K562 (cell line): ENCODE data around the gene G6PC3. TPM values are rescaled to one million over a fixed set of nuclear protein-coding genes. Genes with fewer than 3 reads are reported as not detected.

Experiments used
- ARID1B ChIP-seq: fragments of 450-650 bp; IDR thresholded peaks from 2 replicates; pipeline ENCODE4 v1.6.1; 2016; ENCODE audit warnings: antibody characterized with exemption, mild to moderate bottlenecking, inconsistent platforms
- CAMTA2 ChIP-seq: fragments of 250-450 bp; sonication (Bioruptor Pico); conservative IDR thresholded peaks from 2 replicates; pipeline ENCODE4 v1.5.1; 2022
- CREM ChIP-seq: IDR thresholded peaks from 2 replicates; pipeline ENCODE4 v1.6.1; 2014; ENCODE audit warnings: antibody characterized with exemption, low read depth
- DEAF1 ChIP-seq: fragments of 450-650 bp; formaldehyde crosslinking; IDR thresholded peaks from 2 replicates; pipeline ENCODE4 v1.4.0; 2020; ENCODE audit warnings: mild to moderate bottlenecking, moderate library complexity
- GATA2 ChIP-seq: sonication (generic); formaldehyde crosslinking; IDR thresholded peaks from 2 replicates; pipeline ENCODE4 v1.4.0; 2020; ENCODE audit warnings: mild to moderate bottlenecking, missing genetic modification reagents
- MEIS2 ChIP-seq: fragments of 450-650 bp; IDR thresholded peaks from 2 replicates; pipeline ENCODE4 v1.6.1; 2014; ENCODE audit warnings: mild to moderate bottlenecking; ENCODE audit not compliant: partially characterized antibody
- MITF ChIP-seq: IDR thresholded peaks from 2 replicates; pipeline ENCODE4 v1.6.1; 2014; ENCODE audit warnings: antibody characterized with exemption
- MNT ChIP-seq, 2 experiments: fragments of 450-650 bp; conservative IDR thresholded peaks; 2 replicates each; pipeline ENCODE4 v1.6.1; 2017; ENCODE audit warnings: mild to moderate bottlenecking in 2 of 2, moderate library complexity in 2 of 2
- PHF20 ChIP-seq: fragments of 450-650 bp; IDR thresholded peaks from 2 replicates; pipeline ENCODE4 v1.6.1; 2018; ENCODE audit not compliant: partially characterized antibody
- PRMT5 ChIP-seq: sonication (generic); formaldehyde crosslinking; IDR thresholded peaks from 2 replicates; pipeline ENCODE4 v1.5.0; 2020; ENCODE audit warnings: missing genetic modification reagents
- RBFOX2 ChIP-seq: fragments of 200-400 bp; formaldehyde crosslinking; IDR thresholded peaks from 2 replicates; pipeline ENCODE4 v1.6.1; 2017; ENCODE audit warnings: low read depth, mild to moderate bottlenecking, low read length, moderate library complexity
- SMAD3 ChIP-seq: fragments of 450-650 bp; formaldehyde crosslinking; conservative IDR thresholded peaks from 2 replicates; pipeline ENCODE4 v1.4.0; 2020; ENCODE audit warnings: mild to moderate bottlenecking
- TAL1 ChIP-seq: fragments of 450-650 bp; IDR thresholded peaks from 2 replicates; pipeline ENCODE4 v1.6.1; 2016; ENCODE audit warnings: mild to moderate bottlenecking
- USF2 ChIP-seq: sonication (generic); formaldehyde crosslinking; IDR thresholded peaks from 2 replicates; pipeline ENCODE4 v1.5.0; 2020; ENCODE audit warnings: missing genetic modification reagents
- ZBTB7A ChIP-seq: IDR thresholded peaks from 2 replicates; pipeline ENCODE4 v1.6.1; 2011; ENCODE audit warnings: low read depth, mild to moderate bottlenecking, low read length, moderate library complexity, borderline replicate concordance; ENCODE audit not compliant: control insufficient read depth
- ZNF316 ChIP-seq: fragments of 450-650 bp; IDR thresholded peaks from 2 replicates; pipeline ENCODE4 v1.6.1; 2016
- ZNF384 ChIP-seq: IDR thresholded peaks from 2 replicates; pipeline ENCODE4 v1.6.1; 2012; ENCODE audit warnings: low read depth, low read length, improper control_type of control experiment
- ZNF785 ChIP-seq: fragments of 250-450 bp; sonication (Bioruptor Pico); IDR thresholded peaks from 2 replicates; pipeline ENCODE4 v1.4.0; 2020; ENCODE audit warnings: mild to moderate bottlenecking
- polyA plus RNA-seq, 8 experiments: library from polyadenylated mRNA; depleted of rRNA in 4 of 8; stranded (reverse) in 5 of 8; unstranded in 3 of 8; fragments of >200 nt; fragmentation: Nextera tagmentation in 2 of 8; fragmentation: Illumina TruSeq in 1 of 8; extraction: Ambion mirVana in 2 of 8; extraction: Trizol in 1 of 8; gene quantifications; 2 replicates each; pipeline versions ENCODE4 v1.2.1 to v1.2.3, GENCODE V29; 2011 to 2014; ENCODE audit warnings: inconsistent platforms in 1 of 8, missing spikeins in 1 of 8
- total RNA-seq, 7 experiments: library from RNA; depleted of rRNA in 6 of 7; stranded (reverse); fragments of >200 nt in 6 of 7; fragmentation: Illumina TruSeq in 2 of 7; extraction: Trizol in 2 of 7; gene quantifications; 2 replicates each; pipeline versions ENCODE4 v1.2.1 to v1.2.3, GENCODE V29; 2011 to 2021; ENCODE audit warnings: low replicate concordance in 1 of 7
- TF ChIP-seq, protein P1 (sequence below), 2 experiments: fragments of 450-650 bp in 1 of 2; sonication (generic) in 1 of 2; formaldehyde crosslinking in 1 of 2; IDR thresholded peaks in 1 of 2; conservative IDR thresholded peaks in 1 of 2; 2 replicates each; pipeline versions ENCODE4 v1.6.1 to v1.8.1; 2016 to 2023; ENCODE audit warnings: mild to moderate bottlenecking in 2 of 2, moderate library complexity in 2 of 2, inconsistent platforms in 1 of 2, missing genetic modification reagents in 1 of 2
- TF ChIP-seq, protein P2 (sequence below): fragments of 200-800 bp; sonication (Bioruptor generic); IDR thresholded peaks from 2 replicates; pipeline ENCODE4 v1.6.1; 2017; ENCODE audit warnings: missing genetic modification characterization, missing compliant biosample characterization

Gene G6PC3
- total and polyA plus RNA-seq, 9 of the 15 experiments (the other 6 are each of a cell fraction or from before 2014, with no cell fraction given), result 10.4 to 57.8 (median 31.1) TPM

GRCh38 chr17:44108440-44109311 is 38.1 kb downstream of the G6PC3 start (continued):
- TF ChIP-seq, protein P1, sequence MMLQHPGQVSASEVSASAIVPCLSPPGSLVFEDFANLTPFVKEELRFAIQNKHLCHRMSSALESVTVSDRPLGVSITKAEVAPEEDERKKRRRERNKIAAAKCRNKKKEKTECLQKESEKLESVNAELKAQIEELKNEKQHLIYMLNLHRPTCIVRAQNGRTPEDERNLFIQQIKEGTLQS (IDR thresholded peaks at IDR 0.05), result peak; percentile 78
- TF ChIP-seq, protein P1 (CRISPR knock-in tag; conservative IDR thresholded peaks at IDR 0.05), result no peak
- TF ChIP-seq PHF20, result no peak
- TF ChIP-seq MITF, result no peak
- peak; percentile 2 for TF ChIP-seq MEIS2
- peak in 1 of 2 experiments; percentile 42; a peak in 1 of 4 replicates for TF ChIP-seq MNT (conservative IDR thresholded peaks at IDR 0.05)
- TF ChIP-seq, protein P2, sequence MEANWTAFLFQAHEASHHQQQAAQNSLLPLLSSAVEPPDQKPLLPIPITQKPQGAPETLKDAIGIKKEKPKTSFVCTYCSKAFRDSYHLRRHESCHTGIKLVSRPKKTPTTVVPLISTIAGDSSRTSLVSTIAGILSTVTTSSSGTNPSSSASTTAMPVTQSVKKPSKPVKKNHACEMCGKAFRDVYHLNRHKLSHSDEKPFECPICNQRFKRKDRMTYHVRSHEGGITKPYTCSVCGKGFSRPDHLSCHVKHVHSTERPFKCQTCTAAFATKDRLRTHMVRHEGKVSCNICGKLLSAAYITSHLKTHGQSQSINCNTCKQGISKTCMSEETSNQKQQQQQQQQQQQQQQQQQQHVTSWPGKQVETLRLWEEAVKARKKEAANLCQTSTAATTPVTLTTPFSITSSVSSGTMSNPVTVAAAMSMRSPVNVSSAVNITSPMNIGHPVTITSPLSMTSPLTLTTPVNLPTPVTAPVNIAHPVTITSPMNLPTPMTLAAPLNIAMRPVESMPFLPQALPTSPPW, result peak; percentile 72
- TF ChIP-seq GATA2 (CRISPR knock-in tag), result peak; percentile 23; the same call in 1 of the 2 replicates
- no peak for TF ChIP-seq ZNF785 (CRISPR knock-in tag)
- TF ChIP-seq RBFOX2, result no peak
- peak; percentile 20; the same call in 1 of the 2 replicates for TF ChIP-seq TAL1
- peak; percentile 15; the same call in 1 of the 2 replicates for TF ChIP-seq ZBTB7A
- TF ChIP-seq ARID1B, result peak; percentile 60
- TF ChIP-seq USF2 (CRISPR knock-in tag), result no peak
- TF ChIP-seq ZNF316, result no peak
- TF ChIP-seq CAMTA2 (CRISPR knock-in tag), result no peak
- TF ChIP-seq SMAD3 (CRISPR knock-in tag), result no peak
- no peak for TF ChIP-seq DEAF1 (CRISPR knock-in tag)
- TF ChIP-seq CREM, result peak; percentile 78
- peak; percentile 68 for TF ChIP-seq ZNF384
- TF ChIP-seq PRMT5, result no peak
